Midbrain (tissue), 1 donor: ENCODE results near the gene CYB561D1.
A peak's percentile ranks its signal among the peaks of the same experiment; 100 is the strongest.
"Not testable (repeated sequence)": the region's sequence is repeated elsewhere in the genome, so short reads cannot be mapped to it uniquely, and the experiment has no call there.

Experiments
- DNase-seq: peaks from one replicate; lab custom pipeline; 2025; lab: John Stamatoyannopoulos, UW

The CYB561D1 gene

GRCh38 chr1:109493805-109494539 is at the start of gene CYB561D1:
Gene CYB561D1, plus strand, starts transcription at chr1:109494094. Its CDS starts 46 bp downstream, at chr1:109494140.
- peak; percentile 89 for DNase-seq

DNA sequence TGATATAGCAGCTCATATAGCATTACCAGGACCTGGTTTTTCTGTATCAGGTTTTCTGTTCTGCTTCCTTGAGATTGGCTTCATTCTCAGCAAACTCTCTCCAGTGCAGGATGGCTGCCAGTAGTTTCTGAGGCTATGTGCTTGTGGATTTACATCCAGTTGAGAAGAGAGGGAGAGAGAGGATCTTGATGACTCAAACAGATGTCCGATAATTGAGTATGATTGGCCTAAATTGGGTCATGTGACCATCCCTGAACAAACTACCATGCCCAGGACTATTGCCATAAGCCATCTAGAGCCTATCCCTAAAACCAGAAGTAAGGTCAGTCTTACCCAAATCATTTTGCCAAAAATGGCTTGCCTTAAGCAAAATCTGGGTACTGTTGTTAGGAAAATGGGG is 49.5 kb upstream of the CYB561D1 start:
- no peak for DNase-seq

- DNase-seq, result not testable (repeated sequence)
These were observed 47.8 kb upstream of the CYB561D1 start for GRCh38 chr1:109445949-109446695.

- DNase-seq, result no peak
These were observed 46.4 kb upstream of the CYB561D1 start for GRCh38 chr1:109447524-109447923.

DNA sequence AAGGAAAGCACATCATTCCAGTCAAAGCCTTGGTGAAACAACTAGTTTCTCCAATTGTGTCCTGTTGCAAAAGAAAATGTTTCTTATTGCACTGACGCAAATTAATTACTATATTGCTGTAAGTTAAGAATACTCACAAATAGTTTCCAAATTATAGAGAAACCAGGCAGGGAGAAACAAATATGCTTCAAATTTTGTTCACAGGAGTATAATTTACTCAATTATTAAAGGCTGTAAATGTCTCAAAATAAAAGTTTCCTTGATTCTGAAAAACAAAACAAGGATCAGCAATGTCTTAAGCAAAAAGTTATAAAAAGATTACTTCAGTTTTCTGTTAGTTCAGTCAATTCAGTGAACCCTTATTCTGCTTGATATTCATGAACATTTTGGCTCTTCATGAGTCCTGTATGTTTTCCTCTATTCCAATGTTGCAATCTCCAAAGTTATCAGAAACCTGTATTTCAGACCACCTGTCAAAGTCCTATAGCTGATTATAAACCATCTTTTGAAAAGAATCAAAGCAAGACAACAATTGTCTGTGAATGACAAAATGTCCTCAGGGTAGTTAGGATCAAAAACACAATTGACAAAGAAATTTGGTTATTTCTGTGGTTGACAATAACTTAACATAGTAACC is 39.3 kb upstream of the CYB561D1 start:
- DNase-seq, result no peak

- DNase-seq, result no peak
These were observed 36.1 kb upstream of the CYB561D1 start for GRCh38 chr1:109457819-109458218.

DNA sequence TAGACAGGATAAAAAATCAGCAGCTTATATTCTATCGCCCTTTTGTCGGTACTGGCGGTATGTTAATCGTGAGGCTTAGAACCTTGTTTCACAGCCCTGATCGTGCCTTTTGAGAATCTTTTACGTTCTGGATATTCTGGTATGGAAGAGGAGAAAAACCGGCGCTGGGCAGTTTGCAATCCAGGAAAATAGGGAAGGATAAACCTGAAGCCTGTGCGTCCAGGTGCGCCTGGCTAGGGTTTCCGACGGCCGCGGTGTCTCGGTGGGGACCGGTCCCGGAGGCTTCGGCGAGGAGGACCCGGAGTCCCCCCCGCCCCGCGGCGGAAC is 27.8 kb upstream of the CYB561D1 start:
- no peak for DNase-seq

DNA sequence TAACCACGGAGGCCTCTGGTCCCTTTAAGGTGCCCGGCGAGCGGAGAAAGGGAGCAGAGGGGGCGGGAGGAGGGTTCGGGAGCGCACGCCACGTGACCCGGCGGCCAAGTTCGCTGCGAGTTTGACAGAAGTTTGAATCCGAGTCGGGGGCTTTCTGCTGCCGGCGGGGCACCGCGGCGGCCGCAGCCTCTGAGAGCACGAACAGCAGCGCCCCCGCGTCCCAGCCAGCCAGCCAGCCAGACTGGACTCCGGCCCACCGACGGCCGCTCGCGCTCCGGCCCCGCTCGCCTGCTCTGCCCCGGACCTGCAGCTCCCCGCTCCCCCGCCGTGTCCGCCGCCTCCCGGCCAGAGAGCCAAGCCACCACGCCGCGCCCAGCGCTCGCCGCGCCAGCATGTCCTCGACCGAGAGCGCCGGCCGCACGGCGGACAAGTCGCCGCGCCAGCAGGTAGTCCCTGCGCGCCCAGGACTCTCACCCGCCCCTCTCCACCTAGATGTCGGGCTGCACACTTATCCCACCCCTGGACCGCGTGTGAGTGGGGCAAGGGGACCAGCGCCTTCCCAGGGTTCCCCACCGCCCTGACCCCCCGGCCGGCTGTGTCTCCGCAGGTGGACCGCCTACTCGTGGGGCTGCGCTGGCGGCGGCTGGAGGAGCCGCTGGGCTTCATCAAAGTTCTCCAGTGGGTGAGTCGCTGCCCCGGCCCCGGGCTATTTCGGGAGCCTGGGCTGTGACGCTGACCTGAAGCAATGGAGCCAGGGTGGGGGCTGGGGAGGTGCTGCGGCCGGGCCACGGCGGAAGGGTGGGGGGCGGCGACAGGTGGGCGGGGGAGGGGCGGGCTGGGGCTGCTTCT is 27.2 kb upstream of the CYB561D1 start, which contains the start of gene SYPL2:
Gene SYPL2 (plus strand): TSS at position 95 of the 849 bp plus-strand sequence. CDS start 298 bp downstream, at position 393.
- no peak for DNase-seq

- no peak for DNase-seq
These were observed 26.6 kb upstream of the CYB561D1 start for GRCh38 chr1:109467301-109467777.

DNA sequence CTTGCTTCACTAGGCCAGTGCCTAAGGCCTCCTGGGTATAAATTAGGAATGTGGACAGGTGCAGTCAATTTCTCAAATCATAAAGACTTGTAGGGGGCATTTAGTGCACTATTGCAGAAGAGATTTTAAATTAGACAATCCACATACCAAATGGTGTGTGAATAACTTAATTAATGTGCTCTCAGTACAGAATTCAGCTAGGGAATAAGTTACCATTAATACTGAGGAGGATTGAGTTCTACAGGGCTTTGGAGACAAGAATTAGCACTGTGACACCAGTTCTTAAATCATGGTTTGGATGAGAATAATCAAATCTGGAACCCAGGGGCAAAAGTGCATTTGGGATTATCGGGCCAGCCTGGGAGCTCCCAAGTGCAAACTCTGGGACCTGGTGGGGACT is 25.8 kb upstream of the CYB561D1 start:
- no peak for DNase-seq

- no peak for DNase-seq
These were observed 25.0 kb upstream of the CYB561D1 start for GRCh38 chr1:109468903-109469302.

- no peak for DNase-seq
These were observed 23.6 kb upstream of the CYB561D1 start for GRCh38 chr1:109470245-109470644.

- no peak for DNase-seq
These were observed 21.1 kb upstream of the CYB561D1 start for GRCh38 chr1:109472779-109473178.

DNA sequence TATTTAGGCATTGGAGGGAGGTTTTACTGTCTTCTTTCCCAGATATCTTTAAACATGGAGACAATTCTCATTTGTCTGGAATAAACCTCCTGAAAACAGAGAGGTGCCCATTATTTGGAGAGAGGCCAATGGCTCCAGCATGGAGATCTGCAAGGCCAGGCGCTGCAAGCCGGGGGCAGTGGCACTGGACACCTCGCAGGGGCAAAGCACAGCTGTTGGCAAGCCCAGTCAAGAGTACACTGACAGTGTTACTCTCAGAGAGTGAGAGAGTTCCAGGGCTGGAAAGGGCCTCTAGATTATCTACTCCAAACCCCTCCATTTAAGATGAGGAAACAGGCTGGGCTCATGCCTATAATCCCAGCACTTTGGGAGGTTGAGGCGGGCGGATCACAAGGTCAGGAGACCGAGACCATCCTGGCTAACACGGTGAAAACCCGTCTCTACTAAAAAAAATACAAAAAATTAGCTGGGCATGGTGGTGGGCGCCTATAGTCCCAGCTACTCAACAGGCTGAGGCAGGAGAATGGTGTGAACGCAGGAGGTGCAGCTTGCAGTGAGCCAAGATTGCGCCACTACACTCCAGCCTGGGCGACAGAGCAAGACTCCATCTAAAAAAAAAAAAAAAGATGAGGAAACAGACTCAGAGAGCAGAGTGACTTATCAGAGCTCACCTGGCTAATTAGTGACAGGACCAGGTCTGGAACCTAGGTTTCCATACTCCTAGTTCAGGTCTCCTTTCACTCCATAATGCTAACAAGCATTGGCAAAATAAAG is 20.4 kb upstream of the CYB561D1 start:
- not testable (repeated sequence) for DNase-seq

- no peak for DNase-seq
These were observed 19.2 kb upstream of the CYB561D1 start for GRCh38 chr1:109474697-109475096.

- no peak for DNase-seq
These were observed 18.6 kb upstream of the CYB561D1 start for GRCh38 chr1:109475261-109475660.

DNA sequence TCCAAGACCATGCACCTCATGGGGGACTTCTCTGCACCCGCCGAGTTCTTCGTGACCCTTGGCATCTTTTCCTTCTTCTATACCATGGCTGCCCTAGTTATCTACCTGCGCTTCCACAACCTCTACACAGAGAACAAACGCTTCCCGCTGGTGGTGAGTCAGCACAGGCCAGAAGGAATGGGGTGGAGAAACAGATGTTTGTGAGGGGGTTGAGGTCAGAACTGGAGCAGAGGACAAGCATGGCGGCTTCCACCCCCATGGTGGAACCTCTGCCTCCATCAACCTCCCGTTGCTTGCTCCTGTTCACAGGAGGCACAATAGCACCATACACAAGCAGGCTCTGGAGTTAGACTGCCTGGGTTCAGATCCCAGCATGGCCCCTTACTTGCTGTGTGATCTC is 17.1 kb upstream of the CYB561D1 start:
- DNase-seq, result no peak

- no peak for DNase-seq
These were observed 16.1 kb upstream of the CYB561D1 start for GRCh38 chr1:109477821-109478220.

DNA sequence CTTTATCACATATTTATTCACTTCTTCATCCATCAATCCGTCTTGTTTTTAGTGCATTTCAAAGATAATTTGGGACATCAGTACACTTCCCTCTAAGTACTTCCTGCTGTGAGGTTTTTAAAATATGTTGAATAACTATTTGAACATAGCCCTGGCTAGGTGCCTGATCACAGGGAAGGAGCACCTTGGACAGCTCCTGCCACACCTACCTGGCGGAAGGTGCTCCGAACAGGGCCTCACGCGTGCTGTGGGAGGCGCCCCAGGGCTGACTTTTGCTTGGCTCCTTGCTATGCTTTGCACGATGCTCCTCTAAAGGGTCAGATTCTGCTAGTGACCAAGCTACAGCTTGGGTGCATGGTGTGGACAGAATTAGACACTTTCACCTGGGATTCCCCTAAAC is 15.1 kb upstream of the CYB561D1 start:
- DNase-seq, result no peak

- DNase-seq, result no peak
These were observed 14.6 kb upstream of the CYB561D1 start for GRCh38 chr1:109479311-109479710.

GRCh38 chr1:109479901-109480300 is 14.0 kb upstream of the CYB561D1 start:
- no peak for DNase-seq
